T-helper 1 cell treated with Interleukin-12 subunit alpha and Interleukin-12 subunit beta and Interleukin-4 antibody, amounts not matched to agents 30 μg/mL and 1 μg/mL, for 36 hours (primary cell): Measurements from ENCODE around the gene CDK11A.
"Not testable (repeated sequence)": the region's sequence is repeated elsewhere in the genome, so short reads cannot be mapped to it uniquely, and the experiment has no call there.

Experiments used
- H3K27ac Mint-ChIP-seq: one replicate; pipeline ENCODE4 v1.8.0; 2021; ENCODE audit warnings: mild to moderate bottlenecking, mixed read lengths
- H3K27me3 Mint-ChIP-seq: one replicate; pipeline ENCODE4 v1.8.0; 2021; ENCODE audit warnings: low read depth, mixed read lengths
- H3K36me3 Mint-ChIP-seq: one replicate; pipeline ENCODE4 v1.8.0; 2021; ENCODE audit warnings: low read depth, mixed read lengths
- H3K4me1 Mint-ChIP-seq: one replicate; pipeline ENCODE4 v1.8.0; 2021; ENCODE audit warnings: low read depth, mixed read lengths
- H3K4me3 Mint-ChIP-seq: one replicate; pipeline ENCODE4 v1.8.0; 2021; ENCODE audit warnings: mild to moderate bottlenecking, moderate library complexity, mixed read lengths
- H3K9me3 Mint-ChIP-seq: one replicate; pipeline ENCODE4 v1.8.0; 2021; ENCODE audit warnings: mixed read lengths

The CDK11A gene

DNA sequence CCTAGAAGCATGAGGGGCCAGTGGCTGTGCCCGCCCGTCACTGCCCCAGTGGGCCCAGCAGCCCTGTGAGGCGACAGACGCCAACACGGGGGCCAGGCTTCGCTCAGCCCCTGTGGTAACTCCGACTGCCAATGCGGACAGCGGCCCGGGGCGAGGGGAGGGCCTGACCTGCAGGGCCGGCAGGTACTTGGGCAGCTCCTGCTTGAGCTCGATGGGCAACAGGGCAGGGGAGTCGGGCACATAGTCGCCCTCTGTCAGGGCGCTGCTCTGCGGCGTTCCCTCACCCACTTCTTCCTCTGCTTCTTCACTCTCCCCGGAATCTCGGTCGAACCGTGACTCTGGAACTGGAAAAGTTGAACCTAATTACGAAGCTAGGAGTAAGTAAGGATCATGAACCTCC, 16.9 kb downstream of the CDK11A start:
- H3K9me3 Mint-ChIP-seq, H3K4me3 Mint-ChIP-seq, H3K4me1 Mint-ChIP-seq, H3K27me3 Mint-ChIP-seq, H3K27ac Mint-ChIP-seq, H3K36me3 Mint-ChIP-seq: not testable (repeated sequence)

DNA sequence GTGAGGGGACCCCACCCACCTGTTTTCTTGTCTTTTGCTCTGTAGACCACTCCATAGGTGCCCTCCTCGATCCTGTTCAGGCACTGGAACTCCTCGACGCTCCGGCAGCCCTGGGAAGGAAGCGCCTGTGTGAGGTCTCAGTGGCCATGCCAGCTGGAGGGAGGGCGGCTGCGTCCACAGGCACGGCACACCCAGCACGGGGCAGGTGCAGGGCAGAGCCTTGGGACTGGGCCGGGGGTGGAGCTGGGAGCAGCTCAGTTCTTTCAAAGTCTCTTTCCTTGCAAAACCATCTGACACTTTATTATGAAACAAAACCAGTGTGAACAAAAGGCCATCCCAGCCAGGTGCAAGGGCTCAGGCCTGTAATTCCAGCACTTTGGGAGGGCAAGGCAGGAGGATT, 18.5 kb downstream of the CDK11A start:
- H3K36me3 Mint-ChIP-seq, H3K9me3 Mint-ChIP-seq, H3K27ac Mint-ChIP-seq, H3K4me1 Mint-ChIP-seq, H3K27me3 Mint-ChIP-seq, H3K4me3 Mint-ChIP-seq: not testable (repeated sequence)

DNA sequence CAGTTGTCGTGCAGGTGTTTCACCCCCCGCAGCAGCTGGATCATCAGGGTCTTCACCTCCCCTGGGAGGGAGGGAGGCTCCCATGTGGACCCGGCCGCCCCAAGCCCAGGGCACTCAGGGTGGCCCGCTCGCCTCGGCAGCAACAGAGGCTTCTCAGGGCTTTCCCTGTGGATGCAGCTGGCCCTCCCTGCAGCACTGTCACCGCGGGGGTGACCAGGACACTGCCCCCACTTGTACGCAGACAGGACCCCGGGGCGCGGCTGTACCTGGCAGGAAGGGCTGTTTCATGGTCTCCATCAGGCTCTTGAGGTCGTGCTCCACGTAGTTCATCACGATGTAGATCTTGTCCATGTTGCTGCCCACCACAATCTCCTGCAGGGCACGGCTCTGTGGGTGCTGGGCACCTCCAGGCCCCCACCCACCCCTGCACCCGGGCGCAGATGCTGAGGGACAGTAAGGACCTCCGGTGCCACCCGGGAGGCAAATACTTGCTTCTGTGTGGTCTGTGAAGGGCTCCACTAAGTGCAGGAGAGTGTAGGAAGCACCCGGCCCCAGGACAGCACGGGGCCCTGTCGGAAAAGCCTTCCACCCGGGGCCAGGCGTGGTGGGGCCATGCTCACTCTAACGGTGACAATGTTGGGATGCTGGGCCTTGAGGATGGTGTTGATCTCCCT, 19.7 kb downstream of the CDK11A start:
- H3K4me1 Mint-ChIP-seq, H3K27me3 Mint-ChIP-seq, H3K9me3 Mint-ChIP-seq: not testable (repeated sequence)

DNA sequence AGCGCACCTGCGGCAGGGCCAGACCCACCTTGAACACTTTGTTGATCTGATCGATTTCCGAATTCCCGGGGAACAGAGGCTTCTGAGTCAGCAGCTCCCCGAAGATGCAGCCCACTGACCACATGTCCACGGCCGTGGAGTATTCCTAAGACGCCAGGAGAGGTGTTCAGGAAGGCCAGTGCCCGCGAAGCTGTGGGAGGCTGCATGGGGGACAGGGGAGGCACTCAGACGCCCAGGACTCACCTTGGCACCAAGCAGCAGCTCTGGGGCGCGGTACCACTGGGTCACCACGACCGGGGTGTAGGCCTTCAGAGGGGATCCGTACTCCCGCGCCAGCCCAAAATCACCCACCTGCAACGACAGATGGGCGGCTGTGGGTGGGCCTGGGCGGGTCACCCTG, 20.4 kb downstream of the CDK11A start:
- H3K4me1 Mint-ChIP-seq, result no peaks in the 10 kb centered on the region
- H3K27ac Mint-ChIP-seq, result no peak overlapping the region
- H3K9me3 Mint-ChIP-seq, result no peaks in the 10 kb centered on the region
- no peak overlapping the region for H3K4me3 Mint-ChIP-seq
- peaks cover 3% of the 10 kb centered on the region for H3K36me3 Mint-ChIP-seq
- no peaks in the 10 kb centered on the region for H3K27me3 Mint-ChIP-seq

More for the DNA sequence above, 19.7 kb downstream of the CDK11A start:
- H3K4me3 Mint-ChIP-seq, H3K27ac Mint-ChIP-seq, H3K36me3 Mint-ChIP-seq: not testable (repeated sequence)

GRCh38 chr1:1702506-1702905, 21.7 kb downstream of the CDK11A start:
- H3K27ac Mint-ChIP-seq, H3K9me3 Mint-ChIP-seq, H3K36me3 Mint-ChIP-seq, H3K4me1 Mint-ChIP-seq, H3K27me3 Mint-ChIP-seq, H3K4me3 Mint-ChIP-seq: not testable (repeated sequence)

DNA sequence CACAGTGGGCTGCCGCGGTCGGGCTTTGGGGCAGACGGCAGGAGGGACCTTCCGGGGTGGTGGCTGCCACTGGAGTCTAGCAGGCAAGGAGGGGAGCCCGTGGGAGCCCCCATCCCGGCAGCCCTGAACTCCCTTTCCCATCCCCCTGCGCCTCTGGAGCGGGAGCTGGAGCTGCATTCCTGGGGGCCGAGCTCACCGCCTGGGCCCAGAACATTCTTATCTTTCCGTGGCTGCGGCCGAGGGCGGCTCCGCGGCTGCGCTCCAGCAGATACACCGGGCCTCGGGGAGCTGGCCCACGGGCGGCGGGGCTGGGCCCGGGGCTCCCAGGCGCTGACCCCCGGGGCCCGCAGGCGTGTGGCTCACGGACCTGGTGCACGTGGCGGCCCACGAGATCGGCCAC, 23.6 kb downstream of the CDK11A start:
- not testable (repeated sequence) for H3K4me3 Mint-ChIP-seq, H3K36me3 Mint-ChIP-seq, H3K27me3 Mint-ChIP-seq, H3K27ac Mint-ChIP-seq, H3K9me3 Mint-ChIP-seq, H3K4me1 Mint-ChIP-seq

- not testable (repeated sequence) for H3K36me3 Mint-ChIP-seq, H3K4me3 Mint-ChIP-seq, H3K4me1 Mint-ChIP-seq, H3K9me3 Mint-ChIP-seq, H3K27ac Mint-ChIP-seq, H3K27me3 Mint-ChIP-seq
Measured at GRCh38 chr1:1700067-1700466, 24.1 kb downstream of the CDK11A start.

- H3K4me3 Mint-ChIP-seq, H3K27me3 Mint-ChIP-seq, H3K36me3 Mint-ChIP-seq, H3K9me3 Mint-ChIP-seq, H3K27ac Mint-ChIP-seq, H3K4me1 Mint-ChIP-seq: not testable (repeated sequence)
Measured at GRCh38 chr1:1699061-1699460, 25.1 kb downstream of the CDK11A start.

- not testable (repeated sequence) for H3K27me3 Mint-ChIP-seq, H3K4me3 Mint-ChIP-seq, H3K27ac Mint-ChIP-seq
Measured at GRCh38 chr1:1697358-1698183, 26.6 kb downstream of the CDK11A start.

DNA sequence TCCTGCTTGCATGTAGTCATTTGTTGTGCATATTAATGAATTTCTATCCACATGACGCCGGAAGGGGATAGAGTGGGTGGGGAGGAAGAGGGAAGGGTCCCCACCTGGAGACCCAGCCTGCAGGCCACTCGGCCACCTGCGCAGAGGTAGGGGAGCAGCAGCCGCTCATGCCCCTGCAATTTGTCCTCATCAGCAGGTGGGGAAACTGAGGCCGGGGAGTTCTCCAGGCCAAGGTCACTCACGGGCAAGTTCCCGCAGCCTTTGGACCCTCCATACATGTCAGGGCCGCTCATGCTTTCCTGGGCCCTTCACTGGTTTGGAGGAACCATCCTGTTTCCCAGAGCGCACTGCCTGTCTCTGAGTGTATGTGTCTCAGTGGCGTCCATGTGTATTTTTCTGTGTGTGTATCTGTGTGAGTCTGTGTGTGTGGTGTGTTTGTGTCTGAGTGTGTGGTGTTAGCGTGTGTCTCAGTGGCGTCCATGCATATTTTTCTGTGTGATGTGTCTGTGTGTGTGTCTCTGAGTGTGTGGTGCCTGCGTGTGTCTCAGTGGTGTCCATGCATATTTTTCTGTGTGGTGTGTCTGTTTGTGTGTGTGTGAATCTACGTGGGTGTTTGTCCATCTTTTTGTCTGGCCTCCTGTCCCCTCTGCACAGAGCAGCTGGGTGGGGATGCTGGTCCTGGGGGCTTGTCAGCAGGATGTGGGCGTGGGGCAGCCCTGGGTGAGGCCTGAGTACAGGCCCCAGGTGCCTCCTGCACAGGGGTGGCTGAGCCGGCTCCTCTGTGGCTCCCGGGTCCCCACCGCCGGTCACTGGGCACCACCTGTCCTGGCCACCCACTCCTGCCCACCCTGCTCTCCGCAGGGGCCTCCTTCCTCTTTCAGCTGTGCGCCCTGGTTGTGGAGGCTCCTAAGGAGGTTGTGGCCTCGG, 27.5 kb downstream of the CDK11A start:
- not testable (repeated sequence) for H3K36me3 Mint-ChIP-seq, H3K27ac Mint-ChIP-seq, H3K27me3 Mint-ChIP-seq, H3K9me3 Mint-ChIP-seq, H3K4me3 Mint-ChIP-seq, H3K4me1 Mint-ChIP-seq

More at GRCh38 chr1:1697358-1698183, 26.6 kb downstream of the CDK11A start:
- not testable (repeated sequence) for H3K9me3 Mint-ChIP-seq, H3K4me1 Mint-ChIP-seq, H3K36me3 Mint-ChIP-seq

DNA sequence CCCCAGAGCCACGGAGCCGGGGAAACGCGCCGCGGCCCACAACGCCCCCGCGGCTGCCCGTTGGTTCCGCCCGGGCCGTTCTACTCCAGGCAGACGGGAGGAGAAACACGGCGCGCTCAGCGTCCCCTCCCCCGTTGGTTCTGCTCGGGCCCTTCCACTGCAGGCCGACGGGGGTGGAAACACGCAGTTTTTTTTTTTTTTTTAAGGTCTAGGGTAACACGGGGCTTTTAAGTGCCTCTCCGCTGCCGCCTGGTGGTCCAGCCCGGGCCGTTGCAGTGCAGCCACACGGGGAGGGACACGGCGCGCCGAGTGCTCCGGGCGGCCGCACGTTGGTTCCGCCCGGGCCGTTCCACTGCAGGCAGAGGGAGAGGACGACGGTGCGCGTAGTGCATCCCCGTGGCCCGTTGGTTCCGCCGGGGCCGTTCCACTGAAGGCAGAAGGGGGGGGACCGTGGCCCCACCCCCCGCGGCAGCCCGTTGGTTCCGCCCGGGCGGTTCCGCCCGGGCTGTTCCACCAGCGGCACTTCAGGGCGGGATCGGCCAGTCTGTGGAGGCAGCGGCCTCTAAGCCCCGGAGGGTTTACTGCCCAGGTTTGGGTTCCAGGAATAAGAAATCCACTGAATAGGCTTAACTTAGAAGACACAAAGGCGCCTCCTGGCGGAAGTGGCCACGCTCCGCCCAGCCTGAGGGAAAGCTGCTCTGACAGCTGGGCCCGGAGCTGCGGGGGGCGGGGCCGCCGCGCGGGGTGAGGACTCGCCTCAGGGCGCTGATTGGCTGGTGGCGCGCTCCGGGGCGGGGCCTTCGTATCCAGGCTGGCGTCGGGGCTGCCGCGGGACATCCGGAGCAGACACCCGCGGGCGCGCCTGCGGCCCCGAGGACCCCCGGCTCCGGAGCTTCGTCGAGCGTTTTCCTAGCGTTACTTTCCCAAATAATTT, 31.2 kb downstream of the CDK11A start, which contains the start of gene SLC35E2B:
Gene SLC35E2B (minus strand): TSS at position 82 of the 934 bp plus-strand sequence. CDS start 16,096 bp downstream, outside the sequence.
- Mint-ChIP-seq H3K27ac (peak within 1 kb of the TSS; percentile 94), H3K4me3 (peak within 1 kb of the TSS; percentile 77)
- H3K4me1 Mint-ChIP-seq, H3K9me3 Mint-ChIP-seq, H3K36me3 Mint-ChIP-seq, H3K27me3 Mint-ChIP-seq: not testable (repeated sequence)

DNA sequence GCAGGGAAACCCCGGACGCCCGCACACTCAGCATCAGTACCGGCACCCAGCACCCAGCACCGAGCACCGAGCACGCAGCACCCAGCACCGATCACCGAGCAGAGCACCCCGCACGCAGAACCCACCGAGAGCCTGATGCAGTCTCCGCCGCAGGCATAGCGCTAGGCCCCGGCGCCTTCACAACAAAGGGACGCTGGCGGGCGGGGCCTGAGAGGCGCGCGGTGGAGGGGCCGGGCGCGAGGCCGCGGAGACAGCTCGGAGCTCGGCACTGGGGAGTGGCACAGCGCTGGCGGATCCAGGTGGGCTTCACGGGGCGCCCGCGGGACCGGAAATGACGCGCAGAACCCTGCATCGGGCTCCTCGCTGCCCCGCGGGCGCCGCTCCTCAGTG, 31.8 kb downstream of the CDK11A start:
- H3K4me1 Mint-ChIP-seq, H3K27me3 Mint-ChIP-seq, H3K36me3 Mint-ChIP-seq, H3K9me3 Mint-ChIP-seq: not testable (repeated sequence)
- H3K4me3 Mint-ChIP-seq, result peak overlapping the region; percentile 77
- peak overlapping the region; percentile 26 for H3K27ac Mint-ChIP-seq

GRCh38 chr1:1691443-1691842, 32.7 kb downstream of the CDK11A start:
- not testable (repeated sequence) for H3K36me3 Mint-ChIP-seq, H3K27me3 Mint-ChIP-seq, H3K9me3 Mint-ChIP-seq, H3K4me1 Mint-ChIP-seq, H3K4me3 Mint-ChIP-seq, H3K27ac Mint-ChIP-seq

GRCh38 chr1:1689526-1689925, 34.6 kb downstream of the CDK11A start:
- not testable (repeated sequence) for H3K4me3 Mint-ChIP-seq, H3K27ac Mint-ChIP-seq, H3K4me1 Mint-ChIP-seq, H3K9me3 Mint-ChIP-seq, H3K36me3 Mint-ChIP-seq, H3K27me3 Mint-ChIP-seq
